Inflammatory macrophage treated with lipopolysaccharide for 4 hours (primary cell): ENCODE measurements around the gene TOPAZ1.
A peak's percentile ranks its signal among the peaks of the same experiment; 100 is the strongest.

Source experiments
- DNase-seq: peaks from one replicate; pipeline ENCODE4 v3.0.0-alpha.2; 2020

Gene TOPAZ1

DNA sequence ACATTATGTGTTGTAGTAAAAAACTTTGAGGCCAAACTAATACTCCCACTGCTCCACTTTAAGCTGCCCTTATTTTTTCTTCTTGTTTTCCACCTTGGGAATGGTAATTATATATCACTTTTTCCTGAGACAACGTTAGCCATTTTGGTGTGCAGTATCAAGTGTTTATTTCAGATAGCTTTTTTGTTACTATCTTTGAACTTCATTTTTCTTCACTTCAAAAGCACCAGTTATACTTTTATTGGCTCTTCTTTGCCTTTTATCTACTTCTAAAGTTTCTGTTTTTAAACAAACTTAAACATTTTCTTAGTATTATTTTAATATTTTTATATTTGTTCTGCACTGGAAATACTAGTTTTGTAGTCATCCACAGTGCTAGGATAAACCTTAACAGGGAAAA, 6.5 kb downstream of the TOPAZ1 start:
- no peak for DNase-seq

DNA sequence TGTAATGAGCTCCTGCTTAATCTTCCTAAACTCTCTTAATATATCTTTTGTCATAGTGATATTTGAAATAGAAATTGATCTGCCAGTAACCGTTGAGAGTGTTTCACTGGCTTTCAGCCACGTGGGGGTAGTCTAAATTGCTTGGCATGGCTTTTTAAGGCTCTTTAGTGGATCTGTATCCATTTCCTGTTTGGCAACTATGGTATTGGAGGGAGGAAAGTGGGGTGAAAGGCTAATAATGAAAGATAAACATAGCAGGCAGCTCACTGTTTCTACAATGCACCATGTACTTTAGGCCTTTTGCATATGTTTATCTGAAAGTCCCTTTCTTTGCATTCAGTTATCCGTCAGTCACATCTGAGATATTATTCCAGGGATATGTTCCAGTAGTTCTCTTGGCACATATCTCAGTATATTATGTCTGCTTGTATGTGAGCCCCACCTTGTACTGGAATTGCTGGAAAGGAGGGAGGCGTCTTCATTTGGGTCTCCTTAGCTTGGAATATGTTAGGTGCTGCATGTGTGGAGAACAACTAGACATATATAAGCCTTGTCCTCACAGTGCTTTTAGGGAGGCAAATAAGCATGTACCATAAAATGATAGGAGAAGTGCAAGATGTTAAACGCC, 10.8 kb downstream of the TOPAZ1 start:
- no peak for DNase-seq

DNA sequence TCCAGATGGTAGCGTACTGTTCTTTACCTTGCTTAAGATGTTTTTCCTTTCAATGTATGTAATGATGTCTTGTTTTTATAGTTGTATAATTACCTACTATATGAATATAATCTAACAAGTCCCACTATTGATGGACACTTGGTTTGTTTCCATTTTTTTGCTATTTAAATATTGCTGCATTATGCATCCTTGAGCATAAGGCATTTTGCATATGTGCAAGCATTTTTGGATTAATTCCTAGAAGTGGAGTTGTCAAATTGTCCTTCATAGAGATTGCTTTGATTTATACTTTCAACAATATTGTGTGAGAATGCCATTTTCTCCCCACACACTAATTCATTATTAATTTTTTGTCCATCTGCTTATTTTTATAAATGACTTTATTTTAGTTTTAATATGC, 17.7 kb downstream of the TOPAZ1 start:
- DNase-seq = no peak

DNA sequence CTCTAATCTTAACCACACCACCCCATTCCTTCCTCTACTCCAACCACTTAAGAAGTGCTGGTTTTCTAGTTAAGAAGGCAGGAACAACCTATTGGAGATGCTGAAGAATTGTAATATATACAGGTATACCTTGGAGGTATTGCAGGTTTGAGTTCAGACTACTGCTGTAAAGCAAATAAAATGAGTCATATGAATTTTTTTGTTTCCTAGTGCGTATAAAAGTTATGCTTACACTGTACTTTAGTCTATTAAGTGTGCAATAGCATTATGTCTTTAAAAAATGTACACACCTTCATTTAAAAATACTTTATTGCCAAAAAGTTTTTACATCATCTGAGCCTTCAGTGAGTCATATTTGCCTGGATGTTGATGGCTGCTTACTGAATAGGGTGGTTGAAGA, 22.5 kb downstream of the TOPAZ1 start:
- DNase-seq = no peak

DNA sequence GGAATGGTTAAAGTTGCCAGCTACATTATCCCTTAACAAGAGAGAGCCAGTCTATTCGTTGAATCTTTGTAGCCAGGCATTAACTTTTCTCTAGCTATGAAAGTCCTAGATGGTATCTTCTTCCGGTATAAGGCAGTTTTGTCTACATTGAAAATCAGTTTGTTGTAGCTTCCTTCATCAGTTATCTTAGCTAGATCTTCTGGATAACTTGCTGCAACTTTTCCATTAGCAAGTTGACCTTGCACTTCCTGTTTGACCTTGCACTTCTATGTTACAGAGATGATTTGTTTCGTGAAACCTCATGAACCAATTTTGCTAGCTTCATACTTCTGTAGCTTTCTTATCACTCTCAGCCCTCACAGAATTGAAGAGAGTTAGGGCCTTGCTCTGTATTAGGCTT, 24.1 kb downstream of the TOPAZ1 start:
- DNase-seq = no peak

DNA sequence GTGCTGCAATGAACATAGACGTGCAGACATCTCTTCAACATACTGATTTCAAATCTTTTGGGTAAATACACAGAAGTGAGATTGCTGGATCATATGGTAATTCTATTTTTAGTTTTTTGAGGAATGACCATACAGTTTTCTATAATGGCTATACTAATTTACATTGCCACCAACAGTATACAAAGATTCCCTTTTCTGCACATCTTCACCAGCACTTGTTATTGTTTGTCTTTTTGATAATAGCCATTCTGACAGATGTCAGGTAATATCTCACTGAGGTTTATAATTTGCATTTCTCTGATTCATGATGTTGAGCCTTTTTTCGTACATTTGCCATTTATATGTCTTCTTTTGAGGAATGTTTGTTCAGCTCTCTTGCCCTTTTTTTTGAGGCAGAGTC, 30.5 kb downstream of the TOPAZ1 start:
- no peak for DNase-seq

DNA sequence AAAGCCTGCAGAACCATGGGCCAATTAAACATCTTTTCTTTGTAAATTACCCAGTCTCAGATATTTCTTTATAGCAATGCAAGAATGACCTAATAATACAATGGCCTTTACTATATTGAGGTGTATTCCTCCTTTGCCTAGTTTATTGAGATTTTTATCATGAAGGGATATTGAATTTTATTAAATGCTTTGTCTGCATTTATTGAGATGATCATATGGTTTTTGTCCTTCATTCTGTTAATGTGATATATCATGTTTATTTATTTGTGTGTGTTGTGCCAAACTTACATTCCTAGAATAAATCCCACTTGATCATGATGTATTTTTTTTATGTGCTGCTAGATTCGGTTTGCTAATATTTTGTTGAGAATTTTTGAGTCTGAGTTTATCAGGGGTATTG, 36.2 kb downstream of the TOPAZ1 start:
- DNase-seq = no peak

DNA sequence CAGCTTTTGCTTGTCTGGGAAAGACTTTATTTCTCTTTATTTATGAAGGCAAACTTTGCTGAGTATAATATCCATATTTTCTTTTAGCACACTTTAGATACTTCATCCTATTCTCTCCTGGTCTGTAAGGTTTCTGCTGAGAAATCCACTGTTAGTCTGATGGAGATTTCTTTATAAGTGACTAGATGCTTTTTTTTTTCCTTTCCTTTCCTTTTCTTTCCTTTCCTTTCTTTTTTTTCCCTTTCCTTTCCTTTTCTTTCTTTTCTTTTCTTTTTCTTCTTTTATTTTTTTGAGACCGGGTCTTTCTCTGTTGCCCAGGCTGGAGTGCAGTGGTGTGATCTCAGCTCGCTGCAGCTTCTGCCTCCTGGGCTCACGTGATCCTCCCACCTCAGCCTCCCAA, 38.4 kb downstream of the TOPAZ1 start:
- DNase-seq = no peak

DNA sequence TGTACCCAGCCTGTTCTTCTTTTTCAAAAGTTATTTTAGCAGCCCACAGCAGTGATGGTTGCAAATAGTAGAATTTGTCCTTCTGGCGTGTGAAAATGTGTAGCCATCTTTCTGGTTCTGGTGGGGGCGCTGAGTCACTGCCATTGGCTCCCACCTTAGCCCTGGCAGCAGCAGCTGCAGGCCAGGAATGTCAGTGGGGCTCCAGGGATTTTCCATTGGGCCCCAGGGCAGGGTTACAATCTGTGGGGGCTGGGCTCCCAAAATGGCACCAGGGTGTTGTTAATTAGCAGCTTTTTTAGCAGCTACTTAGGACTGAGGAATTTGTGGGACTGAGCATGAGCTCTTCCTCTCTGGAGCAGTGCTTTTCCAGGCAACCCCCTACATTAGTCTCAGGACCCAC, 38.9 kb downstream of the TOPAZ1 start:
- no peak for DNase-seq

DNA sequence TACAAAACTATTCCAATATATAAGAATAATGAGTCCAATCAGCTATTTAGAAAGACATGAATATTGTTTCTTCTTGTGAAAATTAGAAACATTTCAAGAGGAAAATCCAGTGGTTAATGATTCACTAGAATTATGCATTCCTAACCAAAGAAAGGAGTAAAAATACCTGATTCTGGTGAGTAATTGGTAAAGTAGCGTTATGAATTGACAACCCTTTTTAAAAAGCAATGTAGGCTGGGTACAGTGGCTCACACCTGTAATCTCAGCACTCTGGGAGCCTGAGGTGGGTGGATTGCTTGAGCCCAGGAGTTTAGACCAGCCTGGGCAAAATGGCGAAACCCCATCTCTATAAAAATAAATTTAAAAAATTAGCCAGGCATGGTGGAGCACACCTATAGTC, 43.3 kb downstream of the TOPAZ1 start:
- DNase-seq = no peak

DNA sequence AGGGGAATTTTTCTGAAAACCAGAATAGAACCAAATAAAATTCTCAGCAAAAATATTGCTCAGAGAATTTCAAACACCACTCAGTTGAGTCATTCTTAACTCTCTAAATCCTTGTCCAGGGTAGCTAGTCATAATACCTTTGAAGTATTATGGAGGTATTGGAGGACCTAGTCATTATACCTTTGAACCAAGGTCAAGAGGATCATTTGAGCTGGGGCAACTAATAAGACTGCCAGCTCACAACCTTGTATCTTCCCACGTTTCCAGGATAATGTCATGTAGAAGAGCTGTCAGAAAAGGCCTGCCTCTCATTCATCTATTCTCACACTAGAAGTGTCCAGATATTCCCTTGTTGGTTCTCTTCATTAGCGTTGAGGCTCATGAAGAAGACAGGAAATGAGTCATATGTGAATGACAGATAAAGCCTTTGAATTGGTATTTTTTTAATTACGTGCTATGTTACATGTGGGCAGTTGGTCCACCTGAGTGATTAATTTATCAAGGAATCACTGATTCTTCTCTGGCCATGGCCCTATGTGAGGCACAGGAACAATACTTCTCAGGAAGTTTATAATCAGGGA, 48.3 kb downstream of the TOPAZ1 start:
- DNase-seq = no peak

DNA sequence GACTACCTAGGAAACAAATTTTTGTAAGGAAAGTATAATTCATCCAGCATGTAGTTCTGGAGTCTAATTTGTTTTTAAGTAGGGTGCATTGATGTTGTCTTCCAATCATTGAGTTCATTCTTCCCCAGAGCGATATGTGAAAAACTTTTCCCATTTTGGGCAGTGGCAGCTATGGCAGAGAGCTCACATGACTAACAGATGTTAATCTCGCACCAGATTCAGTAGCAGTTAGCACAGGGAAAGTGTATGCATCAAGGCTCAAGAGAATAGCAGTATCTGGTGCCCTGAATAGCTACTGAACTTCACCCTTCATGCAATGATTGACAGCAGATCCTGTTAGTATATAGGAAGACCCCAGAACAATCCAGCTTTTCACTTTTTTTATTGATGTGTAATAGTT, 50.6 kb downstream of the TOPAZ1 start:
- DNase-seq = no peak

DNA sequence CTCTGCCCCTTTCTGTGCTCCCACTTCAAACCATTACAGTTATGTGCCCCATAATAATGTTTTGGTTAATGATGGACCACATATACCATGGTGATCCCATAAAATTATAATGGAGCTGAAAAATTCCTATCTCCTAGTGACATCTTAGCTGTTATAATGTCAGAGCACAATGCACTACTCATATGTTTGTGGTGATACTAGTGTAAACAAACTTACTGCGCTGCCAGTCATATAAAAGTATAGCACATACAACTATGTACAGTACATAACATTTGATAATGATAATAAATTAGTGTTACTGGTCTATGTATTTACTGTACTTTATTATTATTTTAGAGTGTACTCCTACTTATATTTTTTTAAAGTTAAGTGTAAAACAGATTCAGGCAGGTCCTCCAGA, 51.3 kb downstream of the TOPAZ1 start:
- no peak for DNase-seq

DNA sequence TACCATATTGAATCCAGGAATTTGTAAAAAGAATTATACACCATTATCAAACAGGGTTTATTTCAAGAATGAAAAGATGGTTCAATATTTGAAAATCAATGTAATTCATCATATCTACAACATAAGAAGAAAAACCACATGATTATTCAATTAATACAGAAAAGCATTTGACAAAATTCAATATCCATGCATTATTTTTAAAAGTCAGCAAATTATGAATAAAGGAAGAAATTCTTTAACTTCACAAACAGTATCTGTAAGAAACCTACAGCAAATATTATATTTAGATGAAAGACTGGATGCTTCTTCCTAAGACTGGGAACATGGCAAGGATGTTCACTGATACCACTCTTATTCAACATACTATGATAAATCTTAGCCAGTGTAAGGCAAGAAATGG, 55.6 kb downstream of the TOPAZ1 start:
- no peak for DNase-seq

DNA sequence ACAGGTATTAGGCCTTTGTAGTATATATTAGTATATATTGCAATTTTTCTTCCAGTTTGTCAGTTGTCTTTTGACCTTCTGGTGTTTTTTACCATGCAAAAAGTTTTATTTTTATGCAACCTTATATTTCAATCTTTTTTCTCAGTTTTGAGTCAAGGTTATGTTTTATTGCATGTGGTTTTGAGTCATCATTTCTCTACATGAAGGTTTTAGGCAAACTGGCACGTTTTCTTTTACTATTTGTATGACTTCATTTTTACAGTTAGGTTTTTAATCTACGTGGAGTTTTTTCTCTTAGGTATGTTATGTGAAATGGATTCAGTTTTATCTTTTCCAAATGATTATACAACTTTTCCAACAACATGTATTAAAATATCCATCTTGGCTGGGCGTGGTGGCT, 60.1 kb downstream of the TOPAZ1 start:
- DNase-seq = peak; percentile 1

DNA sequence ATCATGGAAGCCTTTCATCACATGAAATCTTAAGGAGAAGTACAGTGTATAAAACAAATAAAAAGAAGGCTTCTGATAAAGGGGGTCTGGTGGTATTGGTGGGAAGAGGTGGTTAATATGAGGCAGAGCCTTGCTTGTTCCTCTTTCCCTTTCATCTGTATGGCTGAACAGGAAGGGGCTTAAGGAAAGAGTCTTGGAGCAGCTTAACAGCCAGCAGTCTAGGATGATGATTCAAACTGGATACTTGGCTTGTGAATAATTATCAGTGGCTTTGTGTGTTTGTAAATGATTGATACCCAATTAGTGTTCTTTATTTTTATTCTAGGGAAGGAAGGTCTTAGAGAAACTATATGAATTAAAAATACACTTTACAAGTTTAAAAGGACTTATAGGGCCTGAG, 67.8 kb downstream of the TOPAZ1 start:
- DNase-seq = no peak

DNA sequence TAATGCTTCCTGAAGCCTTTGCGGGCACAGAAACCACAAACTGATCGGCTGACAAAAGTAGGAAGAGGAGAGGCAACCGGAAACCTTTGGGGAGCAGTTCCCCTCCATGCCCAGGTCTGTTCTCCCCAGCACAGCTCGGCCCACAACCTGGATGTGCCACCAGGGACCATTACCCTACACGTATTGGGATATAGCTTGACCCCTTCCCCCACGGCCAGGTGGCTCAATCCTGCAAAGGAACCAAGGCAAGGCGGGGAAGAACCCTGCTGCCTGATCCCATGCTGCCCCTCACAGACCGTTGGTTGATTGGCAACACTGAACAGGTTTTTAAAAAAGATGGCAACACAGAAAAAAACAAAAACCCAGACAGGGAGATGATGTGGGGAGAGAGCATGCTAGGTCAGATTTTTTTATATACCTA, 77.2 kb downstream of the TOPAZ1 start:
- DNase-seq = no peak

DNA sequence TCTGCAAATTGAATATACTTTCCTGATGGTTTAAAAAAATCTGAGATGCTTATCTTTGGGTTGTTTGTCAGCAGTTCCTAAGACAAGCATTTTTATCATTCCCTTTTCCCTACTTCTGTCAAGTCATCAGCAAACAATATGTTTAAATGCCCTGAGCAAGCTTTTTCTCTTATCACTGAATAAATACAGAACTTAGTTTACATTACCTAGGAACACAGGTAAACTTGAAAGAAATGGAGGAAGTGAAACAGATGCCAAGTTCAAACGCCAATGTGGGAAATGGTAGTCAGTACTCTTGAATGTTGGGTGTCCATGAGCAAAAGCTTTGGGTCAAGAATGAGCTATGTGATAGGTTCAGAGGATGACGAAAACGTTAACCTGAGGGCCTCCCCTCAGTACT, 79.6 kb downstream of the TOPAZ1 start:
- no peak for DNase-seq

DNA sequence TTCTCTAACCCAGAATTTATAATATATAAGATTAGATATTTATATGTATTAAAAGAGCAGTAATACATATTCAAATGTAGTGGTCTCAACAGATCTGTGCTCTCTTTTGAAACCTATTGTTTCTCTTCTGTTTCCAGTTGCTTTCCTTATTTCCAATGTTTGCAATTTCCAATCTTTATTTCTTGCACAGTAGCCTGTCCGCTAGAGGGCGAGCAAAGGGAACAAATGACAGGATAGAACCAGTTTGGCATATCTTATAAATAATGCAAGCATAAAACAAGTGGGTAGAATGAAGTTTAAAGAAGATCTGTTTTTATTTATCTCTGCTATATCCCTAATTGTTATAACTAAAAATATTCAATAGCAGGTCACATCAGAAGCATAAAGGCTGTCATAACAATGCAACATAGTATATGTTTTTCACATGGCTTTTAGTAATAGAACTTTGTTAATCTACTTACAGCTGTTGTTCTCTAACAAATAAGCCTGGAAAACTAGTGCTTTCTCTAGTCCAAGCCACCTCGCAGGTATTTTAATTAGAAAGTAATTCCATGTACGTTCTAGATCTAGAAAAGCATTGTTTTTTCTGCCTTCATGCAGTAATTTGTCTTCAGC, 81.8 kb downstream of the TOPAZ1 start:
- DNase-seq = peak; percentile 64

DNA sequence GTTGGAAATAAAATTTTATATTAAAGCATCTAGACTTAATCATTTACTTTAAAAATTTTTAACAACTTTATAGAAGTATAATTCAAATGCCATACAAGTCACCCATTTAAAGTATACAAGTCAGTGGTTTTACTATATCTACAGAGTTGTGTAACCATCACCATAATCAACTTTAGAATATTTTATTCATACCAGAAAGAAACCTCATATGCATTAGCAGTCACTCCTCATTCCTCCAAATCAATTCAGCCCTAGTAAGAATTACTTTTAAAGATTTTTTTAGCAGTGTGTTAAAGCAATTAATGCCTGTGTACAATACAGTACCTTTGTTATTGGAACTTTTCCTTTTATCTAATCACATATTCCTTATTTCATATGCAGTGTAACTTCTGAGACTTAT, 82.9 kb downstream of the TOPAZ1 start:
- no peak for DNase-seq

DNA sequence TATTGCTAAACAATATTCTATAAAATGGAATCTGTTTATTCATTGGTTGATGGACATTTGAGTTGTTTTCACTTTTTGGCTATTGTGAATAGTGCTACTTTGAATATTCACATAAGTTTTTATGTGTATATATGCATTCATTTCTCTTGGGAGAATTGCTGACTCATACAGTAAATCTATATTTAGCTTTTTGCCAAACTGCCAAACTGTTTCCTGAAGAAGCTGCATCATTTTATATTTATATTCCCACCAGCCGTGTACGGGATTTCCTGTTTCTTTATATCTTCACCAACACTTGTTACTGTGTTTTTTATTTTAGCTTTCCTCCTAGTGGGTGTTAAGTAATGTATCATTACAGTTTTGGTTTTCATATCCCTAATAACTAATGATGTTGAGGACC, 84.3 kb downstream of the TOPAZ1 start:
- DNase-seq = no peak

DNA sequence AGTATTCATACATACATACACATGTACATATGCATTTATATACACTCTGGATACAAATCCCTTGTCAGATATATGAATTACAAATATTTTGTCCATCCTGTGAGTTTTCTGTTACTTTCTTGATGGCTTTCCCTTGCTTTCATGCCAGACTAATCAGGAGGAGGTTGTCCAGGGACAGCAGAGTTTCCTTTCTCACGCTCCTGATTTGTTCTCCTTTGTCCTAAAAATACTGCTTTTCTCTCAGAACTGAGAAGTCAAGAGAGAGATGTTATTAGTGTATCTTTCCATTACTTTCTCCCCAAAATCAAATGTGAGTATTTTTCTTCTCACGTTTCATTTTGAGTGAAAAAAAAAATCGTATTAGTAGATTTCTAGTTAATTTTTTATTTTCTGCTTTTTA, 84.8 kb downstream of the TOPAZ1 start:
- no peak for DNase-seq

DNA sequence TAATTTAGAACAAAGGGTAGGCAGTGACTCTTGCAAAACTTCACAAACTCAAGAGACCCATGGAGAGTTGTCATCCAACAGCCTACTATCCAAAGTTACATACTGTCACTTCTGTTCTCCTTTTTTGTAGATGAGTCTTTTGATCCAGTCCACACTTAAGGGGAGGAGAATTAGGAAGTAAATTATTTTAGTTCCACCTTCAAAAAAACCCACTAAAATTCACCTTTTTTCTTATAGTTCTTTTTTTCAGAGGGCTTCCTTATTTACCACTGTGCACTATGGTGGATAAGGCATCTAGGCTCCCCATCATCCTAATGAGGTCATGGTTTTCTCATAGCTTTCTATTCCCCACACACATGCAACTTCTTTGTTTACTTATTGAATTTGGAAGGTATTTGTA, 88.3 kb downstream of the TOPAZ1 start:
- peak; percentile 6 for DNase-seq

DNA sequence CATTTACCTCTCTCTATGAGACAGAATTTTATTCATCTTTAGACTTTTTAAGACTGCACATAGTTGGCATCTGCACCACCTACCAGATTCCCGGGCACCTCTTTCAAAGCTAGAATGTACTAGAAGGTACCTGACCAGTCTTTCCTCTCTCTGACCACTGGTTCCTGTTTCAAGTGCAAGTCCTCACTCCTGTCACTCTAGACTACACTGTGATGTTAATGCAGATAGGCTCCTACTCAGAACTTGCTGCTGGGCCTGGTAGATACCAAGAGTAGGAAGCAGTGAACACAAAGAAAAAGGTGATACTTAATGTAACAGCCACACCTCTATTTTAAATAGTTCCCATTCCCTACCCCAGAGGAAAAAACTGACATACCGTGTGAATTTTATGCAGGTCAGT, 88.8 kb downstream of the TOPAZ1 start:
- no peak for DNase-seq

DNA sequence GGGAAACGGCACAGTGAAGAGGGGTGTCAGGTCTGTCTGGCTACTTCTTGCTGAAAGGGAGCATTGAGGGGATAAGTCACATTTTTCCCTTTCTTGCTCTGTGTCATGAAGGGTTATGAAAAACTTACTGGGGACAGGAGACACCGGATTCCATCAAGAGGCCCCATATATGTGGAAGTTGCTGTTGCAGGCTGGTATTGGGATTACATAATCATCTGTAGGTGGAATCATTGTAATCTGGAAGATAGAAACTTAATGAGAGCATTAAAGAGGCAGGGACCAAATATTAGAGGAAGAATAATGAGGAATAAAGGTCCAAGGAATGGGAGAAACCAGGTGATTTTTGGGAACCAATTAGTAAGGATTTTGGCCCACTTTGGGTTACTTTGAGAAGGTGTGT, 92.6 kb downstream of the TOPAZ1 start:
- DNase-seq = peak; percentile 53
